RWPE2 (cell line): ENCODE results near the gene LRBA.

ENCODE experiments used
- ATAC-seq: fragments of 200-7000 bp; cut with Tn5 transposase; 3 replicates; pipeline ENCODE4 v1.9.1; 2021; ENCODE audit warnings: low read depth
- DNase-seq: peaks from one replicate; pipeline ENCODE4 v3.0.0-alpha.2; 2020; ENCODE audit warnings: low spot score
- H3K27ac ChIP-seq: fragments of 450-650 bp; 2 replicates; pipeline ENCODE4 v1.5.1; 2017; ENCODE audit warnings: mild to moderate bottlenecking; ENCODE audit not compliant: poor library complexity, severe bottlenecking
- H3K27me3 ChIP-seq: fragments of 250-450 bp; sonication (Bioruptor Pico); 2 replicates; pipeline ENCODE4 v1.5.1; 2021; ENCODE audit warnings: mild to moderate bottlenecking, moderate library complexity; ENCODE audit not compliant: insufficient read depth, poor library complexity, severe bottlenecking
- H3K36me3 ChIP-seq: fragments of 250-450 bp; sonication (Bioruptor Pico); 2 replicates; pipeline ENCODE4 v1.5.1; 2020; ENCODE audit warnings: low read depth, mild to moderate bottlenecking, moderate library complexity
- H3K4me1 ChIP-seq: fragments of 250-450 bp; sonication (Bioruptor Pico); 2 replicates; pipeline ENCODE4 v1.5.1; 2021; ENCODE audit warnings: mild to moderate bottlenecking, moderate library complexity; ENCODE audit not compliant: insufficient read depth, poor library complexity, severe bottlenecking
- H3K4me3 ChIP-seq: fragments of 250-450 bp; sonication (Bioruptor Pico); 2 replicates; pipeline ENCODE4 v1.5.1; 2021; ENCODE audit warnings: mild to moderate bottlenecking, moderate library complexity; ENCODE audit not compliant: severe bottlenecking
- H3K9me3 ChIP-seq: fragments of 250-450 bp; sonication (Bioruptor Pico); 2 replicates; pipeline ENCODE4 v1.5.1; 2021; ENCODE audit warnings: mild to moderate bottlenecking, moderate library complexity; ENCODE audit not compliant: severe bottlenecking
- CTCF ChIP-seq: fragments of 450-650 bp; IDR thresholded peaks from one replicate; pipeline ENCODE4 v1.5.1; 2017; ENCODE audit warnings: mild to moderate bottlenecking, moderate library complexity; ENCODE audit not compliant: poor library complexity, severe bottlenecking

Gene LRBA

GRCh38 chr4:150343796-150344195, 671.3 kb downstream of the LRBA start:
- no peaks in the 10 kb centered on the region for H3K9me3 ChIP-seq
- DNase-seq: no peak
- H3K4me1 ChIP-seq: peaks cover 11% of the 10 kb centered on the region
- ATAC-seq: no peak
- H3K4me3 ChIP-seq: no peak overlapping the region
- TF ChIP-seq CTCF: no peak
- no peaks in the 10 kb centered on the region for H3K27me3 ChIP-seq
- no peak overlapping the region for H3K27ac ChIP-seq
- no peaks in the 10 kb centered on the region for H3K36me3 ChIP-seq

- Histone ChIP-seq H3K4me1 (peaks cover 4% of the 10 kb centered on the region), H3K4me3 (no peak overlapping the region), H3K27ac (no peak overlapping the region), H3K9me3 (no peaks in the 10 kb centered on the region), H3K36me3 (no peaks in the 10 kb centered on the region), H3K27me3 (no peaks in the 10 kb centered on the region)
- TF ChIP-seq CTCF: no peak
- DNase-seq (no peak), ATAC-seq (no peak)
Observed at GRCh38 chr4:150342945-150343344, 672.1 kb downstream of the LRBA start.

GRCh38 chr4:150337734-150338133, 677.4 kb downstream of the LRBA start:
- TF ChIP-seq CTCF: no peak
- DNase-seq (no peak), ATAC-seq (no peak)
- H3K27ac ChIP-seq: no peak overlapping the region
- no peak overlapping the region for H3K4me3 ChIP-seq
- H3K4me1 ChIP-seq: no peaks in the 10 kb centered on the region
- H3K27me3 ChIP-seq: no peaks in the 10 kb centered on the region
- H3K9me3 ChIP-seq: no peaks in the 10 kb centered on the region
- no peaks in the 10 kb centered on the region for H3K36me3 ChIP-seq

GRCh38 chr4:150336676-150337412, 678.2 kb downstream of the LRBA start:
- no peak for TF ChIP-seq CTCF
- H3K27ac ChIP-seq: no peak overlapping the region
- H3K36me3 ChIP-seq: no peaks in the 10 kb centered on the region
- no peaks in the 10 kb centered on the region for H3K9me3 ChIP-seq
- no peak for ATAC-seq
- H3K4me3 ChIP-seq: no peak overlapping the region
- no peaks in the 10 kb centered on the region for H3K27me3 ChIP-seq
- H3K4me1 ChIP-seq: no peaks in the 10 kb centered on the region
- DNase-seq: no peak

- no peak for DNase-seq
- Histone ChIP-seq H3K27ac (no peak overlapping the region), H3K4me3 (no peak overlapping the region), H3K4me1 (no peaks in the 10 kb centered on the region), H3K36me3 (no peaks in the 10 kb centered on the region), H3K9me3 (no peaks in the 10 kb centered on the region), H3K27me3 (no peaks in the 10 kb centered on the region)
- no peak for ATAC-seq
- TF ChIP-seq CTCF: no peak
Observed at GRCh38 chr4:150332961-150333360, 682.1 kb downstream of the LRBA start.
